K562 (cell line): Measurements from ENCODE around the gene TBC1D25. TPM values are rescaled to one million over a fixed set of nuclear protein-coding genes. Genes with fewer than 3 reads are reported as not detected.

Source experiments
- CBFA2T3 ChIP-seq: fragments of 450-650 bp; IDR thresholded peaks from 2 replicates; pipeline ENCODE4 v1.6.1; 2017
- CEBPG ChIP-seq, 3 experiments: fragments of 200-800 bp in 1 of 3; sonication (Bioruptor generic) in 1 of 3; sonication (generic) in 1 of 3; formaldehyde crosslinking in 1 of 3; IDR thresholded peaks in 2 of 3; conservative IDR thresholded peaks in 1 of 3; 2 replicates each; pipeline versions ENCODE4 v1.6.1 to v1.8.0; 2016 to 2022; ENCODE audit warnings: missing compliant biosample characterization in 2 of 3, missing genetic modification characterization in 2 of 3, mild to moderate bottlenecking in 1 of 3, missing genetic modification reagents in 1 of 3
- FOSL1 ChIP-seq: fragments of 200-800 bp; sonication (Bioruptor generic); conservative IDR thresholded peaks from 2 replicates; pipeline ENCODE4 v1.6.1; 2016; ENCODE audit warnings: missing genetic modification characterization, missing compliant biosample characterization
- FOXJ2 ChIP-seq: fragments of 200-800 bp; sonication (Bioruptor generic); IDR thresholded peaks from 2 replicates; pipeline ENCODE4 v1.6.1; 2016; ENCODE audit warnings: missing genetic modification characterization, missing compliant biosample characterization
- KHSRP ChIP-seq: fragments of 450-650 bp; IDR thresholded peaks from 2 replicates; pipeline ENCODE4 v1.6.1; 2017
- MXI1 ChIP-seq: IDR thresholded peaks from 2 replicates; pipeline ENCODE4 v1.6.1; 2011; ENCODE audit warnings: low read depth, mild to moderate bottlenecking, improper control_type of control experiment, low read length
- NKRF ChIP-seq: fragments of 450-650 bp; IDR thresholded peaks from 2 replicates; pipeline ENCODE4 v1.6.1; 2016; ENCODE audit warnings: borderline replicate concordance
- ZC3H11A ChIP-seq: IDR thresholded peaks from 2 replicates; pipeline ENCODE4 v1.6.1; 2012; ENCODE audit warnings: low read depth, low read length, improper control_type of control experiment
- ZFP91 ChIP-seq: sonication (generic); formaldehyde crosslinking; IDR thresholded peaks from 2 replicates; pipeline ENCODE4 v1.8.0; 2022; ENCODE audit warnings: mild to moderate bottlenecking, missing genetic modification reagents
- polyA plus RNA-seq, 8 experiments: library from polyadenylated mRNA; depleted of rRNA in 4 of 8; stranded (reverse) in 5 of 8; unstranded in 3 of 8; fragments of >200 nt; fragmentation: Nextera tagmentation in 2 of 8; fragmentation: Illumina TruSeq in 1 of 8; extraction: Ambion mirVana in 2 of 8; extraction: Trizol in 1 of 8; gene quantifications; 2 replicates each; pipeline versions ENCODE4 v1.2.1 to v1.2.3, GENCODE V29; 2011 to 2014; ENCODE audit warnings: inconsistent platforms in 1 of 8, missing spikeins in 1 of 8
- total RNA-seq, 7 experiments: library from RNA; depleted of rRNA in 6 of 7; stranded (reverse); fragments of >200 nt in 6 of 7; fragmentation: Illumina TruSeq in 2 of 7; extraction: Trizol in 2 of 7; gene quantifications; 2 replicates each; pipeline versions ENCODE4 v1.2.1 to v1.2.3, GENCODE V29; 2011 to 2021; ENCODE audit warnings: low replicate concordance in 1 of 7
- TF ChIP-seq, protein P1 (sequence below), 2 experiments: fragments of 450-650 bp in 1 of 2; sonication (generic) in 1 of 2; formaldehyde crosslinking in 1 of 2; IDR thresholded peaks; 2 replicates each; pipeline versions ENCODE4 v1.7.1 to v1.9.0; 2016 to 2022; ENCODE audit warnings: inconsistent platforms in 1 of 2, mild to moderate bottlenecking in 1 of 2, missing genetic modification reagents in 1 of 2
- TF ChIP-seq, protein P2 (sequence below): fragments of 450-650 bp; conservative IDR thresholded peaks from 2 replicates; pipeline ENCODE4 v1.6.1; 2016; ENCODE audit warnings: missing genetic modification characterization, low read depth, mild to moderate bottlenecking, missing compliant biosample characterization, moderate library complexity

The TBC1D25 gene
- total and polyA plus RNA-seq, 9 of the 15 experiments (the other 6 are each of a cell fraction or from before 2014, with no cell fraction given), result 0.62 to 10.6 (median 3.9) TPM

DNA sequence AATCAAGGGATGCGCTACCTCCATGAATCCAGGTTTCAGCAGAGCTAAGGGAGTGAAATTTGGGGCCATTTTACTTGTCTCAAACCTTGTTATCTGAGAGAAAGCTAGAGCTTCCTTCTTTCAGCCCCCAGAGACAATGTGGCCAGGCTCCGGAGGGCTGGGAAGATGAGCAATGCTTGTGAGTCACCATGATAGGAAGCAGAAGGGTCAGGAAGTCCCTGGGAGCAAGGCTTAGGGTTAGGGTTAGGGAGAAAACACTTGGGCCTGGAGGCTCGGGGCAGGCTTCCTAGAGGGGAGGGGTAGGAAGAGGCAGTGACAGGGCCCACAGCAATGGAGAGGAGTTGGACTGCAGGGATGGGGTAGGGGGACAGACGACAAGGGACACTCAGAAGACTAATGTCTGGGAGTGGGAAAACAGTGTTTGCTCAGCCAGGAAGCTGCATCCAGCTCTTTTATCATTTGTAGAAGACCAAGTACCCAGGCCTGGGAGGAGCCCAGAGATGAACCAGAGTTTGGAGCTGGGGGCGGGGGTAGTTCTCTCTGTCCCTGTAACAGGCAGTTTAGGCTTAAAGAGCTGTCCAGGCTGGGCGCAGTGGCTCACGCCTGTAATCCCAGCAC, 47.1 kb upstream of the TBC1D25 start (continued):
- TF ChIP-seq NKRF (no peak), ZFP91 (CRISPR knock-in tag) (no peak), FOSL1 (peak; percentile 93), MXI1 (no peak), FOXJ2 (tag) (no peak), KHSRP (no peak), CBFA2T3 (peak; percentile 18; the same call in 1 of the 2 replicates), CEBPG (CRISPR knock-in tag; IDR thresholded peaks at IDR 0.05) (no peak), CEBPG (tag; conservative IDR thresholded peaks at IDR 0.05 in 1 of 2, IDR thresholded peaks at IDR 0.05 in 1 of 2) (no peak), ZC3H11A (no peak)
- TF ChIP-seq, protein P1, sequence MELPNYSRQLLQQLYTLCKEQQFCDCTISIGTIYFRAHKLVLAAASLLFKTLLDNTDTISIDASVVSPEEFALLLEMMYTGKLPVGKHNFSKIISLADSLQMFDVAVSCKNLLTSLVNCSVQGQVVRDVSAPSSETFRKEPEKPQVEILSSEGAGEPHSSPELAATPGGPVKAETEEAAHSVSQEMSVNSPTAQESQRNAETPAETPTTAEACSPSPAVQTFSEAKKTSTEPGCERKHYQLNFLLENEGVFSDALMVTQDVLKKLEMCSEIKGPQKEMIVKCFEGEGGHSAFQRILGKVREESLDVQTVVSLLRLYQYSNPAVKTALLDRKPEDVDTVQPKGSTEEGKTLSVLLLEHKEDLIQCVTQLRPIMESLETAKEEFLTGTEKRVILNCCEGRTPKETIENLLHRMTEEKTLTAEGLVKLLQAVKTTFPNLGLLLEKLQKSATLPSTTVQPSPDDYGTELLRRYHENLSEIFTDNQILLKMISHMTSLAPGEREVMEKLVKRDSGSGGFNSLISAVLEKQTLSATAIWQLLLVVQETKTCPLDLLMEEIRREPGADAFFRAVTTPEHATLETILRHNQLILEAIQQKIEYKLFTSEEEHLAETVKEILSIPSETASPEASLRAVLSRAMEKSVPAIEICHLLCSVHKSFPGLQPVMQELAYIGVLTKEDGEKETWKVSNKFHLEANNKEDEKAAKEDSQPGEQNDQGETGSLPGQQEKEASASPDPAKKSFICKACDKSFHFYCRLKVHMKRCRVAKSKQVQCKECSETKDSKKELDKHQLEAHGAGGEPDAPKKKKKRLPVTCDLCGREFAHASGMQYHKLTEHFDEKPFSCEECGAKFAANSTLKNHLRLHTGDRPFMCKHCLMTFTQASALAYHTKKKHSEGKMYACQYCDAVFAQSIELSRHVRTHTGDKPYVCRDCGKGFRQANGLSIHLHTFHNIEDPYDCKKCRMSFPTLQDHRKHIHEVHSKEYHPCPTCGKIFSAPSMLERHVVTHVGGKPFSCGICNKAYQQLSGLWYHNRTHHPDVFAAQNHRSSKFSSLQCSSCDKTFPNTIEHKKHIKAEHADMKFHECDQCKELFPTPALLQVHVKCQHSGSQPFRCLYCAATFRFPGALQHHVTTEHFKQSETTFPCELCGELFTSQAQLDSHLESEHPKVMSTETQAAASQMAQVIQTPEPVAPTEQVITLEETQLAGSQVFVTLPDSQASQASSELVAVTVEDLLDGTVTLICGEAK (IDR thresholded peaks at IDR 0.05), result no peak
- TF ChIP-seq, protein P1 (CRISPR knock-in tag; IDR thresholded peaks at IDR 0.05), result no peak
- TF ChIP-seq, protein P2, sequence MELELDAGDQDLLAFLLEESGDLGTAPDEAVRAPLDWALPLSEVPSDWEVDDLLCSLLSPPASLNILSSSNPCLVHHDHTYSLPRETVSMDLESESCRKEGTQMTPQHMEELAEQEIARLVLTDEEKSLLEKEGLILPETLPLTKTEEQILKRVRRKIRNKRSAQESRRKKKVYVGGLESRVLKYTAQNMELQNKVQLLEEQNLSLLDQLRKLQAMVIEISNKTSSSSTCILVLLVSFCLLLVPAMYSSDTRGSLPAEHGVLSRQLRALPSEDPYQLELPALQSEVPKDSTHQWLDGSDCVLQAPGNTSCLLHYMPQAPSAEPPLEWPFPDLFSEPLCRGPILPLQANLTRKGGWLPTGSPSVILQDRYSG (tag), result no peak
